GM12878 (cell line): ENCODE data around the gene RGSL1. TPM values are rescaled to one million over a fixed set of nuclear protein-coding genes. Genes with fewer than 3 reads are reported as not detected.
"Not testable (repeated sequence)": the region's sequence is repeated elsewhere in the genome, so short reads cannot be mapped to it uniquely, and the experiment has no call there.

Experiments
- ATAC-seq: fragments of 200-7000 bp; cut with Tn5 transposase; 3 replicates; pipeline ENCODE4 v1.9.1; 2020; ENCODE audit warnings: mild to moderate bottlenecking, moderate library complexity
- BruUV-seq: library from RNA; stranded (reverse); fragments of 400-500 nt; replicated peaks from 2 replicates; lab custom pipeline; 2021; lab: Mats Ljungman, UMichigan
- CTCF ChIA-PET: fragments of 300-600 bp; sonication (Branson Sonifier 250); formaldehyde crosslinking; extraction: SDS; loops from one replicate; lab custom pipeline; 2021; ENCODE audit warnings: inconsistent platforms; lab: Yijun Ruan, JAX
- POLR2A ChIA-PET: fragments of 350-600 bp; formaldehyde crosslinking; extraction: SDS; loops from one replicate; lab custom pipeline; 2021; ENCODE audit warnings: inconsistent platforms; lab: Charles Lee
- RAD21 ChIA-PET: fragments of 300-600 bp; sonication (Branson Sonifier 250); formaldehyde crosslinking; loops from one replicate; lab custom pipeline; 2023; ENCODE audit warnings: antibody characterized with exemption; ENCODE audit not compliant: unreplicated experiment; lab: Charles Lee
- SMC1A ChIA-PET: fragments of 300-600 bp; sonication (Branson Sonifier 250); formaldehyde crosslinking; loops from one replicate; lab custom pipeline; 2023; ENCODE audit not compliant: unreplicated experiment, uncharacterized antibody; lab: Charles Lee
- DNase-seq: peaks from one replicate; pipeline ENCODE4 v3.0.0-alpha.2; 2011; ENCODE audit warnings: low read depth, low spot score
- FAIRE-seq: peaks from 3 replicates; lab custom pipeline; 2011; peaks lifted over from hg19 to GRCh38; lab: Jason Lieb, UNC
- H2AFZ ChIP-seq: 2 replicates; pipeline ENCODE4 v1.6.0; 2011; ENCODE audit warnings: low read depth, low read length, control low read depth; ENCODE audit not compliant: control insufficient read depth
- H3K27ac ChIP-seq: 2 replicates; pipeline ENCODE4 v1.5.1; 2011; ENCODE audit warnings: control low read depth; ENCODE audit not compliant: control insufficient read depth, insufficient read depth
- H3K27me3 ChIP-seq, 2 experiments: replicated peaks in 1 of 2; 2 replicates each; pipeline versions ENCODE4 v1.6.0 to v1.6.1; 2011; ENCODE audit warnings: low read length in 1 of 2; ENCODE audit not compliant: control insufficient read depth in 2 of 2, insufficient read depth in 2 of 2
- H3K36me3 ChIP-seq, 2 experiments: 2 replicates each; pipeline ENCODE4 v1.5.1; 2011; ENCODE audit warnings: low read length in 1 of 2; ENCODE audit not compliant: control insufficient read depth in 2 of 2, insufficient read depth in 2 of 2
- H3K4me1 ChIP-seq: 2 replicates; pipeline ENCODE4 v1.6.1; 2011; ENCODE audit warnings: mild to moderate bottlenecking, low read length, moderate library complexity, mixed read lengths; ENCODE audit not compliant: control insufficient read depth, insufficient read depth
- H3K4me2 ChIP-seq: 2 replicates; pipeline ENCODE4 v1.6.0; 2011; ENCODE audit warnings: control low read depth; ENCODE audit not compliant: control insufficient read depth, insufficient read depth
- H3K4me3 ChIP-seq: fragments of 200-600 bp; sonication (generic); 2 replicates; pipeline ENCODE4 v1.5.1; 2016
- H3K79me2 ChIP-seq: 2 replicates; pipeline ENCODE4 v1.6.0; 2011; ENCODE audit warnings: low read length; ENCODE audit not compliant: control insufficient read depth, insufficient read depth
- H3K9ac ChIP-seq: 2 replicates; pipeline ENCODE4 v1.8.0; 2011; ENCODE audit warnings: low read length, control low read depth, mixed read lengths; ENCODE audit not compliant: control insufficient read depth, insufficient read depth
- H3K9me3 ChIP-seq: replicated peaks from 3 replicates; pipeline ENCODE4 v1.5.1; 2011; ENCODE audit warnings: mild to moderate bottlenecking, low read length; ENCODE audit not compliant: control insufficient read depth, insufficient read depth
- H4K20me1 ChIP-seq: 2 replicates; pipeline ENCODE4 v1.6.0; 2011; ENCODE audit not compliant: control insufficient read depth, insufficient read depth
- CEBPB ChIP-seq, 2 experiments: fragments of 150-350 bp in 1 of 2; IDR thresholded peaks; 2 replicates each; pipeline ENCODE4 v1.6.1; 2012 to 2014; ENCODE audit warnings: low read depth in 2 of 2, low read length in 2 of 2, borderline replicate concordance in 1 of 2, inconsistent platforms in 1 of 2
- FOXM1 ChIP-seq: IDR thresholded peaks from 2 replicates; pipeline ENCODE4 v1.6.1; 2012; ENCODE audit warnings: low read depth, mild to moderate bottlenecking, inconsistent platforms, low read length, moderate library complexity
- RAD21 ChIP-seq: IDR thresholded peaks from 2 replicates; pipeline ENCODE4 v1.6.1; 2011; ENCODE audit warnings: mild to moderate bottlenecking, low read depth, low read length, moderate library complexity; ENCODE audit not compliant: insufficient read depth
- RBBP5 ChIP-seq: fragments of 200-600 bp; sonication (generic); conservative IDR thresholded peaks from 2 replicates; pipeline ENCODE4 v1.6.1; 2016
- RUNX3 ChIP-seq: IDR thresholded peaks from 2 replicates; pipeline ENCODE4 v1.6.1; 2012; ENCODE audit warnings: low read length, inconsistent platforms
- SMC3 ChIP-seq: IDR thresholded peaks from 2 replicates; pipeline ENCODE4 v1.6.1; 2011; ENCODE audit warnings: low read length, improper control_type of control experiment, borderline replicate concordance
- SP1 ChIP-seq: IDR thresholded peaks from one replicate; pipeline ENCODE4 v1.6.1; 2011; ENCODE audit warnings: low read depth, low read length
- YY1 ChIP-seq: IDR thresholded peaks from 2 replicates; pipeline ENCODE4 v1.6.1; 2011; ENCODE audit warnings: low read depth, mild to moderate bottlenecking, low read length
- ZNF384 ChIP-seq: IDR thresholded peaks from 2 replicates; pipeline ENCODE4 v1.6.1; 2012; ENCODE audit warnings: low read depth, mild to moderate bottlenecking, low read length, improper control_type of control experiment, borderline replicate concordance
- WGBS: methylation state at CpG from one replicate; pipeline ENCODE4 v1.1.6; 2016; ENCODE audit warnings: low lambda C conversion rate; ENCODE audit not compliant: insufficient replicate concordance, insufficient coverage; ENCODE audit errors: missing lambda C conversion rate; 5-methylcytosine and 5-hydroxymethylcytosine counted together
- in situ Hi-C: fragments of 300-500 bp; cut with MboI; formaldehyde crosslinking; loops from 9 replicates; pipeline ENCODE4 v1.14.3; 2018; ENCODE audit warnings: mixed read lengths
- intact Hi-C: fragments of 100-400 bp; cut with micrococcal nuclease; formaldehyde crosslinking; loops from one replicate; pipeline ENCODE4 v1.14.2; 2022; ENCODE audit not compliant: unreplicated experiment
- polyA plus RNA-seq, 11 experiments: library from polyadenylated mRNA; depleted of rRNA in 4 of 11; unstranded in 6 of 11; stranded (reverse) in 5 of 11; fragments of >200 nt; fragmentation: Nextera tagmentation in 4 of 11; fragmentation: Illumina TruSeq in 1 of 11; extraction: Ambion mirVana in 4 of 11; extraction: Trizol in 1 of 11; gene quantifications; 1 replicate in 1 of 11; 2 replicates in 10 of 11; pipeline versions ENCODE4 v1.2.1 to v1.2.3, GENCODE V29; 2011 to 2016; ENCODE audit warnings: inconsistent platforms in 2 of 11, missing spikeins in 2 of 11, low read depth in 1 of 11
- total RNA-seq, 4 experiments: library from RNA; depleted of rRNA in 3 of 4; stranded (reverse); fragments of >200 nt in 3 of 4; fragmentation: Illumina TruSeq in 1 of 4; extraction: Trizol in 1 of 4; gene quantifications; 2 replicates each; pipeline versions ENCODE4 v1.2.1 to v1.2.3, GENCODE V29; 2013 to 2021
- TF ChIP-seq, protein P1 (sequence below), 3 experiments: IDR thresholded peaks in 2 of 3; conservative IDR thresholded peaks in 1 of 3; 2 replicates each; pipeline ENCODE4 v1.5.1; 2011; ENCODE audit warnings: low read depth in 3 of 3, low read length in 3 of 3, mild to moderate bottlenecking in 3 of 3, control low read depth in 2 of 3, moderate library complexity in 2 of 3, inconsistent platforms in 1 of 3, mixed read lengths in 1 of 3; ENCODE audit not compliant: control insufficient read depth in 2 of 3, insufficient read depth in 1 of 3; ENCODE audit errors: extremely low read depth in 1 of 3

Gene RGSL1
- total and polyA plus RNA-seq, 10 of the 15 experiments (the other 5 are each of a cell fraction or from before 2014, with no cell fraction given), result 0.05 to 0.28 (median 0.27) TPM; not detected in 5

GRCh38 chr1:182446033-182446669 is 3.8 kb upstream of the RGSL1 start:
- Histone ChIP-seq H3K4me2 (peak overlapping the region; percentile 67), H4K20me1 (no peaks in the 10 kb centered on the region), H3K27ac (no peak overlapping the region), H3K79me2 (no peaks in the 10 kb centered on the region), H3K4me1 (peaks cover 15% of the 10 kb centered on the region), H2AFZ (peak overlapping the region; percentile 87), H3K9ac (no peak overlapping the region), H3K4me3 (no peak overlapping the region), H3K9me3 (no peaks in the 10 kb centered on the region; the same call in 2 of the 3 replicates), H3K36me3 (no peaks in the 10 kb centered on the region), H3K27me3 (no peaks in the 10 kb centered on the region)
- POLR2A ChIA-PET, result no interaction called here
- SMC1A ChIA-PET, result interaction anchor here (3.2 kb wide), 1 partner anchor 18 kb away, joined by 12 read pairs; no protein-coding TSS in a partner anchor
- FAIRE-seq (peak; percentile 69), DNase-seq (peak; percentile 26), ATAC-seq (peak; percentile 87)
- 0% methylated on average over 3 of the region's 3 CpGs for WGBS
- in situ Hi-C loops, result loop anchor here (10.0 kb wide), 1 partner anchor 149 kb away; no protein-coding TSS in a partner anchor
- no TSS peak for BruUV-seq
- CTCF ChIA-PET, result interaction anchor here (0.7 to 1.8 kb wide), 5 partner anchors 11 to 340 kb away, joined by 3 to 14 read pairs (median 3); no protein-coding TSS in a partner anchor
- TF ChIP-seq RUNX3 (0 out of 2 replicates have a peak, but pooled peaks have one; percentile 3), FOXM1 (peak; percentile 38; the same call in 1 of the 2 replicates), ZNF384 (no peak), RBBP5 (no peak), CEBPB (IDR thresholded peaks at IDR 0.05; ENCODE audit: borderline replicate concordance in 1 of 2, low read depth in 2 of 2, low read length in 2 of 2) (no peak), SMC3 (peak; percentile 79; the same call in 1 of the 2 replicates), YY1 (0 out of 2 replicates have a peak, but pooled peaks have one; percentile 15), SP1 (no peak), RAD21 (peak; percentile 90)
- TF ChIP-seq, protein P1, sequence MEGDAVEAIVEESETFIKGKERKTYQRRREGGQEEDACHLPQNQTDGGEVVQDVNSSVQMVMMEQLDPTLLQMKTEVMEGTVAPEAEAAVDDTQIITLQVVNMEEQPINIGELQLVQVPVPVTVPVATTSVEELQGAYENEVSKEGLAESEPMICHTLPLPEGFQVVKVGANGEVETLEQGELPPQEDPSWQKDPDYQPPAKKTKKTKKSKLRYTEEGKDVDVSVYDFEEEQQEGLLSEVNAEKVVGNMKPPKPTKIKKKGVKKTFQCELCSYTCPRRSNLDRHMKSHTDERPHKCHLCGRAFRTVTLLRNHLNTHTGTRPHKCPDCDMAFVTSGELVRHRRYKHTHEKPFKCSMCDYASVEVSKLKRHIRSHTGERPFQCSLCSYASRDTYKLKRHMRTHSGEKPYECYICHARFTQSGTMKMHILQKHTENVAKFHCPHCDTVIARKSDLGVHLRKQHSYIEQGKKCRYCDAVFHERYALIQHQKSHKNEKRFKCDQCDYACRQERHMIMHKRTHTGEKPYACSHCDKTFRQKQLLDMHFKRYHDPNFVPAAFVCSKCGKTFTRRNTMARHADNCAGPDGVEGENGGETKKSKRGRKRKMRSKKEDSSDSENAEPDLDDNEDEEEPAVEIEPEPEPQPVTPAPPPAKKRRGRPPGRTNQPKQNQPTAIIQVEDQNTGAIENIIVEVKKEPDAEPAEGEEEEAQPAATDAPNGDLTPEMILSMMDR (IDR thresholded peaks at IDR 0.05 in 2 of 3, conservative IDR thresholded peaks at IDR 0.05 in 1 of 3; ENCODE audit: control insufficient read depth in 2 of 3, extremely low read depth in 1 of 3, insufficient read depth in 1 of 3, low read depth in 3 of 3, low read length in 3 of 3), result peak; percentile 60 to 80 (median 61)
- RAD21 ChIA-PET, result interaction anchor here (1.0 to 3.2 kb wide), 3 partner anchors 12 to 337 kb away, joined by 3 to 24 read pairs (median 3); no protein-coding TSS in a partner anchor
- intact Hi-C loops, result loop anchor here (1.0 kb wide), 2 partner anchors 149 to 336 kb away; no protein-coding TSS in a partner anchor

DNA sequence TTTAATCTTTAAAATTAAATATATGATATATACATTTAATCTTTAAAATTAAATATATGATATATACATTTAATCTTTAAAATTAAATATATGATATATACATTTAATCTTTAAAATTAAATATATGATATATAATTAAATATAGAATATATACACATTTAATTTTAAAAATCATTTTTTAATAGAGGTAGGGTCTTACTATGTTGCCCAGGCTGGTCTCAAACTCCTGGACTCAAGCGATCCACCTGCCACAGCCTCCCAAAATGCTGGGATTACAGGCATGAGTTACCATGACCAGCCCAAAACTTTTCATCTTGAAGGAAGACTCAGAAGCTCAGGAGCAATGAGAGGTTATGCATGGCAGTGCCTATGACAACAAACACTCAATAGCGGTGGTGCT is 2.8 kb upstream of the RGSL1 start:
- intact Hi-C loops, H4K20me1 ChIP-seq, H3K4me3 ChIP-seq, FAIRE-seq, H3K27me3 ChIP-seq, BruUV-seq, H3K4me2 ChIP-seq, H3K27ac ChIP-seq, H3K9ac ChIP-seq, H3K79me2 ChIP-seq, H3K4me1 ChIP-seq, H3K9me3 ChIP-seq, DNase-seq, H3K36me3 ChIP-seq, ATAC-seq, POLR2A ChIA-PET, H2AFZ ChIP-seq: not testable (repeated sequence)
- in situ Hi-C loops, result loop anchor here (10.0 kb wide), 1 partner anchor 148 kb away; no protein-coding TSS in a partner anchor
- ChIA-PET SMC1A (interaction anchor here (0.8 to 3.1 kb wide), 5 partner anchors 121 to 336 kb away, joined by 3 to 15 read pairs (median 4); no protein-coding TSS in a partner anchor), CTCF (interaction anchor here (1.0 to 3.4 kb wide), 7 partner anchors 19 to 366 kb away, joined by 3 to 35 read pairs (median 4); partner anchors contain the start of gene RNASEL), RAD21 (interaction anchor here (0.8 to 1.5 kb wide), 2 partner anchors 336 to 338 kb away, joined by 5 to 9 read pairs; no protein-coding TSS in a partner anchor)
- WGBS, result 50% methylated on average over 2 of the region's 2 CpGs
